K562 (cell line): ENCODE results near the gene CNPY4. TPM values are rescaled to one million over a fixed set of nuclear protein-coding genes. Genes with fewer than 3 reads are reported as not detected.
A peak's percentile ranks its signal among the peaks of the same experiment; 100 is the strongest.

ENCODE experiments used
- GTF2E2 ChIP-seq: fragments of 200-800 bp; sonication (Bioruptor generic); IDR thresholded peaks from 2 replicates; pipeline ENCODE4 v1.6.1; 2016; ENCODE audit warnings: missing genetic modification characterization, missing compliant biosample characterization
- HMGN3 ChIP-seq: IDR thresholded peaks from 2 replicates; pipeline ENCODE4 v1.6.1; 2011; ENCODE audit warnings: borderline replicate concordance, low read depth, mild to moderate bottlenecking, mixed read lengths, low read length; ENCODE audit not compliant: insufficient read length; ENCODE audit errors: extremely low read depth
- HMGXB4 ChIP-seq: sonication (generic); formaldehyde crosslinking; IDR thresholded peaks from 2 replicates; pipeline ENCODE4 v1.8.1; 2023; ENCODE audit warnings: mild to moderate bottlenecking, missing genetic modification reagents
- HNRNPLL ChIP-seq: fragments of 200-400 bp; formaldehyde crosslinking; IDR thresholded peaks from 2 replicates; pipeline ENCODE4 v1.6.1; 2017; ENCODE audit warnings: low read length, low read depth, mild to moderate bottlenecking; ENCODE audit not compliant: poor library complexity, severe bottlenecking
- HOXB6 ChIP-seq: fragments of 250-450 bp; sonication (Bioruptor Pico); IDR thresholded peaks from 2 replicates; pipeline ENCODE4 v1.5.1; 2022; ENCODE audit warnings: mild to moderate bottlenecking, borderline replicate concordance
- KAT2B ChIP-seq: IDR thresholded peaks from one replicate; pipeline ENCODE4 v1.6.1; 2012; ENCODE audit warnings: low read depth, mild to moderate bottlenecking, control low read depth, inconsistent platforms, low read length, moderate library complexity
- MECOM ChIP-seq: fragments of 250-450 bp; sonication (Bioruptor Pico); IDR thresholded peaks from 2 replicates; pipeline ENCODE4 v1.8.0; 2022; ENCODE audit warnings: inconsistent platforms
- PATZ1 ChIP-seq: fragments of 250-450 bp; sonication (Bioruptor Pico); IDR thresholded peaks from 2 replicates; pipeline ENCODE4 v1.5.0; 2020; ENCODE audit warnings: mild to moderate bottlenecking, borderline replicate concordance
- POLR3G ChIP-seq: IDR thresholded peaks from 2 replicates; pipeline ENCODE4 v1.6.1; 2011; ENCODE audit not compliant: insufficient read length, insufficient replicate concordance; ENCODE audit errors: extremely low read depth
- RFX1 ChIP-seq: fragments of 450-650 bp; IDR thresholded peaks from 2 replicates; pipeline ENCODE4 v1.6.1; 2016; ENCODE audit warnings: mild to moderate bottlenecking, moderate library complexity
- SAFB2 ChIP-seq: fragments of 200-400 bp; formaldehyde crosslinking; IDR thresholded peaks from 2 replicates; pipeline ENCODE4 v1.6.1; 2018; ENCODE audit warnings: borderline replicate concordance, low read length, low read depth, moderate library complexity; ENCODE audit not compliant: severe bottlenecking
- SIN3A ChIP-seq, 2 experiments: fragments of 150-350 bp in 1 of 2; IDR thresholded peaks; 2 replicates each; pipeline ENCODE4 v1.6.1; 2011 to 2016; ENCODE audit warnings: borderline replicate concordance in 2 of 2, low read depth in 2 of 2, low read length in 2 of 2, mild to moderate bottlenecking in 2 of 2, moderate library complexity in 2 of 2; ENCODE audit not compliant: control insufficient read depth in 1 of 2
- SRSF1 ChIP-seq: fragments of 200-400 bp; formaldehyde crosslinking; IDR thresholded peaks from 2 replicates; pipeline ENCODE4 v1.6.1; 2017; ENCODE audit warnings: mild to moderate bottlenecking, low read depth, low read length, moderate library complexity
- TBL1XR1 ChIP-seq, 2 experiments: IDR thresholded peaks; 2 replicates each; pipeline ENCODE4 v1.6.1; 2012; ENCODE audit warnings: improper control_type of control experiment in 2 of 2, low read length in 2 of 2, mild to moderate bottlenecking in 1 of 2
- ZFP1 ChIP-seq: fragments of 450-650 bp; formaldehyde crosslinking; IDR thresholded peaks from 2 replicates; pipeline ENCODE4 v1.4.0; 2020; ENCODE audit warnings: mild to moderate bottlenecking, mixed read lengths
- ZKSCAN8 ChIP-seq: fragments of 200-800 bp; sonication (Bioruptor generic); IDR thresholded peaks from 2 replicates; pipeline ENCODE4 v1.6.1; 2016; ENCODE audit warnings: missing genetic modification characterization, missing compliant biosample characterization
- ZNF77 ChIP-seq: fragments of 250-450 bp; sonication (Bioruptor Pico); IDR thresholded peaks from 2 replicates; pipeline ENCODE4 v1.5.0; 2020
- polyA plus RNA-seq, 8 experiments: library from polyadenylated mRNA; depleted of rRNA in 4 of 8; stranded (reverse) in 5 of 8; unstranded in 3 of 8; fragments of >200 nt; fragmentation: Nextera tagmentation in 2 of 8; fragmentation: Illumina TruSeq in 1 of 8; extraction: Ambion mirVana in 2 of 8; extraction: Trizol in 1 of 8; gene quantifications; 2 replicates each; pipeline versions ENCODE4 v1.2.1 to v1.2.3, GENCODE V29; 2011 to 2014; ENCODE audit warnings: inconsistent platforms in 1 of 8, missing spikeins in 1 of 8
- total RNA-seq, 7 experiments: library from RNA; depleted of rRNA in 6 of 7; stranded (reverse); fragments of >200 nt in 6 of 7; fragmentation: Illumina TruSeq in 2 of 7; extraction: Trizol in 2 of 7; gene quantifications; 2 replicates each; pipeline versions ENCODE4 v1.2.1 to v1.2.3, GENCODE V29; 2011 to 2021; ENCODE audit warnings: low replicate concordance in 1 of 7
- TF ChIP-seq, protein P1 (sequence below): fragments of 450-650 bp; IDR thresholded peaks from 2 replicates; pipeline ENCODE4 v1.6.1; 2016; ENCODE audit warnings: low read depth, mild to moderate bottlenecking, moderate library complexity
- TF ChIP-seq, protein P2 (sequence below): fragments of 250-450 bp; sonication (Bioruptor Pico); IDR thresholded peaks from 2 replicates; pipeline ENCODE4 v1.8.0; 2022; ENCODE audit warnings: moderate library complexity, mild to moderate bottlenecking, inconsistent platforms
- TF ChIP-seq, protein P3 (sequence below), 2 experiments: fragments of 450-650 bp; IDR thresholded peaks; 2 replicates each; pipeline ENCODE4 v1.6.1; 2016

The CNPY4 gene
- total and polyA plus RNA-seq, 9 of the 15 experiments (the other 6 are each of a cell fraction or from before 2014, with no cell fraction given) = 1.9 to 11.2 (median 7.0) TPM

DNA sequence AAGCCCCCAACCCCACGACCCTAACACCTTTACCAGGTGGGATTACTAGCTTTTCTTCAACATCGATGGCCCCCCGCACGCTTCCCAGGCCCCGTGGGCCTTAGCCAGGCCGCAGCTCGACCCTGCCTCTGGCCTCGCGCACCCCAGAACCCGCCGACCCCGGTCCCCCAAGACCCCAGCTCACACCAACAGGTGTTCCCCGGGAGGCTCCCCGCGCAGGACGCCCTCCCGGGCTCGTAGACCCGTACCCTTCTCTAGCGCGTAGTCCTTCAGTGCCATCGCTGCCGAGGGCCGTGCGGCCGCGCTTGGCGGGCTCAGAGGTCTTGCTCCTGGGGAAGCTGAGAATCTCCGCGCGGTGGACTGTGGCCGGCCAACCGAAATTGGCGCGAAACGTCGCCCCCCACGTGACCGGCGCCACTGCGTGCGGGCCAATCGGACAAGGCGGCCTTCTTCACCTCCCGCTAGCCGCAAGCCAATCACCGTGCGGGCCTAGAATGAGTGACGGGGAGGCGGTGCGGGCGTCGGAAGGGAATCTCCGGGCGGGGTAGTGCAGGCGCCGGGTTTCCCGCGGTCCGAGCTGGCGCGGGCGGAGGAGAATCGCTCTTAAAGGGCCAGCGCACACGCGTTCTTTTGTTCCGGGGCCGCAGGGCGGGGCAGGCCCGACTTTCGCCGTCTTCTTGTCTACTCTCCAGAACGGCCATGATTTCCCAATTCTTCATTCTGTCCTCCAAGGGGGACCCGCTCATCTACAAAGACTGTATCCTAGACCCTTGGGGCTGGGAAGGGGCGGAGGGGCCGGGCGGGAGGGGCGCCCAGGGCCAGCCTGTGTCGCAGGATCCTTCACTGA lies 18.2 kb upstream of the CNPY4 start, which contains the start of the genes AP4M1 and MCM7 (continued):
- TF ChIP-seq HMGXB4 (no peak), ZKSCAN8 (CRISPR knock-in tag) (no peak), SRSF1 (no peak), HMGN3 (peak; percentile 26), POLR3G (no peak), KAT2B (no peak), GTF2E2 (tag) (peak; percentile 89; the same call in 1 of the 2 replicates), ZFP1 (CRISPR knock-in tag) (no peak), HNRNPLL (peak; percentile 74), ZNF77 (no peak), PATZ1 (CRISPR knock-in tag) (0 out of 2 replicates have a peak, but pooled peaks have one; percentile 34), RFX1 (no peak), HOXB6 (CRISPR knock-in tag) (no peak), MECOM (CRISPR knock-in tag) (no peak), SAFB2 (no peak), TBL1XR1 (IDR thresholded peaks at IDR 0.05; ENCODE audit: low read length in 2 of 2) (no peak; a peak in 1 of 4 replicates), SIN3A (IDR thresholded peaks at IDR 0.05; ENCODE audit: borderline replicate concordance in 2 of 2, control insufficient read depth in 1 of 2, low read depth in 2 of 2, low read length in 2 of 2) (peak; percentile 19 to 71; a peak in 2 of 4 replicates)
- TF ChIP-seq, protein P1, sequence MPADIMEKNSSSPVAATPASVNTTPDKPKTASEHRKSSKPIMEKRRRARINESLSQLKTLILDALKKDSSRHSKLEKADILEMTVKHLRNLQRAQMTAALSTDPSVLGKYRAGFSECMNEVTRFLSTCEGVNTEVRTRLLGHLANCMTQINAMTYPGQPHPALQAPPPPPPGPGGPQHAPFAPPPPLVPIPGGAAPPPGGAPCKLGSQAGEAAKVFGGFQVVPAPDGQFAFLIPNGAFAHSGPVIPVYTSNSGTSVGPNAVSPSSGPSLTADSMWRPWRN = peak; percentile 36; the same call in 1 of the 2 replicates
- TF ChIP-seq, protein P2, sequence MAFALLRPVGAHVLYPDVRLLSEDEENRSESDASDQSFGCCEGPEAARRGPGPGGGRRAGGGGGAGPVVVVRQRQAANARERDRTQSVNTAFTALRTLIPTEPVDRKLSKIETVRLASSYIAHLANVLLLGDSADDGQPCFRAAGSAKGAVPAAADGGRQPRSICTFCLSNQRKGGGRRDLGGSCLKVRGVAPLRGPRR (CRISPR knock-in tag) = 0 out of 2 replicates have a peak, but pooled peaks have one; percentile 45
- TF ChIP-seq, protein P3, sequence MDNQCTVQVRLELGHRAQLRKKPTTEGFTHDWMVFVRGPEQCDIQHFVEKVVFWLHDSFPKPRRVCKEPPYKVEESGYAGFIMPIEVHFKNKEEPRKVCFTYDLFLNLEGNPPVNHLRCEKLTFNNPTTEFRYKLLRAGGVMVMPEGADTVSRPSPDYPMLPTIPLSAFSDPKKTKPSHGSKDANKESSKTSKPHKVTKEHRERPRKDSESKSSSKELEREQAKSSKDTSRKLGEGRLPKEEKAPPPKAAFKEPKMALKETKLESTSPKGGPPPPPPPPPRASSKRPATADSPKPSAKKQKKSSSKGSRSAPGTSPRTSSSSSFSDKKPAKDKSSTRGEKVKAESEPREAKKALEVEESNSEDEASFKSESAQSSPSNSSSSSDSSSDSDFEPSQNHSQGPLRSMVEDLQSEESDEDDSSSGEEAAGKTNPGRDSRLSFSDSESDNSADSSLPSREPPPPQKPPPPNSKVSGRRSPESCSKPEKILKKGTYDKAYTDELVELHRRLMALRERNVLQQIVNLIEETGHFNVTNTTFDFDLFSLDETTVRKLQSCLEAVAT (IDR thresholded peaks at IDR 0.05) = peak; percentile 46 to 86; a peak in 2 of 4 replicates
